ENCODE measurements around the gene HPF1.
"Not testable (repeated sequence)": the region's sequence is repeated elsewhere in the genome, so short reads cannot be mapped to it uniquely, and the experiment has no call there.

HPF1 gene

GRCh38 chr4:169745291-169745690 is 12.5 kb downstream of the HPF1 start:
- CTCF ChIA-PET: no interaction called here
- no peak overlapping the region for H3K27ac ChIP-seq
- no peak for DNase-seq (ENCODE audit: low spot score)
- TF ChIP-seq CTCF (conservative IDR thresholded peaks at IDR 0.05; ENCODE audit: low read depth): no peak
- POLR2A ChIA-PET (ENCODE audit: low non-redundant PET): no interaction called here

GRCh38 chr4:169744601-169745000 is 13.1 kb downstream of the HPF1 start:
- ChIA-PET POLR2A (ENCODE audit: low non-redundant PET) (no interaction called here), CTCF (interaction anchor here (0.7 kb wide), 1 partner anchor 13 kb away, joined by 3 read pairs; no protein-coding TSS in a partner anchor)
- TF ChIP-seq CTCF (conservative IDR thresholded peaks at IDR 0.05; ENCODE audit: low read depth): no peak
- H3K27ac ChIP-seq: no peak overlapping the region
- DNase-seq (ENCODE audit: low spot score): no peak

GRCh38 chr4:169741569-169741968 is 16.2 kb downstream of the HPF1 start:
- DNase-seq (ENCODE audit: low spot score): no peak
- H3K27ac ChIP-seq: no peak overlapping the region
- TF ChIP-seq CTCF (conservative IDR thresholded peaks at IDR 0.05; ENCODE audit: low read depth): no peak
- POLR2A ChIA-PET (ENCODE audit: low non-redundant PET): no interaction called here
- CTCF ChIA-PET: no interaction called here

GRCh38 chr4:169738604-169739003 is 19.1 kb downstream of the HPF1 start:
- CTCF ChIA-PET; H3K27ac ChIP-seq; POLR2A ChIA-PET (ENCODE audit: low non-redundant PET); DNase-seq (ENCODE audit: low spot score): not testable (repeated sequence)

- ChIA-PET POLR2A (ENCODE audit: low non-redundant PET) (no interaction called here), CTCF (no interaction called here)
- H3K27ac ChIP-seq: no peak overlapping the region
- TF ChIP-seq CTCF (conservative IDR thresholded peaks at IDR 0.05; ENCODE audit: low read depth): no peak
- no peak for DNase-seq (ENCODE audit: low spot score)
These were observed 27.2 kb downstream of the HPF1 start for GRCh38 chr4:169730564-169730963.

DNA sequence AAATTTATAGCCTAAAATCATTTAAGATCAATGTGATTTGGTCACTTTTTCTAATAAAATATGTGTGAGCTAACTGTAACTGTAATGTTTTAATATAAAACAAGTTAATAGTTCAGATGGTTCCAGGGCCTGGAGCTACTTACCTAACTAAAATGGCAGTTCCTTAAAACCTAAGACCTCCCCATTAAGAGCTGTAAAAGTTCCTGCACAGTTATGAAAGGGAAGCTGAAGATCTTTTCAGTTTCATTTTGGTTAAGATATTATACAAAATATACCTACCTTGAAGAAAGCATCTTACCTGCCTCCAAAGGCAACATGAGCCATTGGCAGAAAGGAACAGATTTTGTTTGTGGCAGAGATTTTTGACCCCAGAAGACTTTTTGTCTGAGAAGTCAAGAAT is 30.1 kb downstream of the HPF1 start:
- no peak overlapping the region for H3K27ac ChIP-seq
- CTCF ChIA-PET: interaction anchor here (0.5 to 1.3 kb wide), 3 partner anchors 8 to 67 kb away, joined by 3 read pairs; no protein-coding TSS in a partner anchor
- POLR2A ChIA-PET (ENCODE audit: low non-redundant PET): no interaction called here
- DNase-seq (ENCODE audit: low spot score): no peak
- TF ChIP-seq CTCF (conservative IDR thresholded peaks at IDR 0.05; ENCODE audit: low read depth): no peak

- POLR2A ChIA-PET (ENCODE audit: low non-redundant PET): no interaction called here
- no peak for TF ChIP-seq CTCF (conservative IDR thresholded peaks at IDR 0.05; ENCODE audit: low read depth)
- no peak overlapping the region for H3K27ac ChIP-seq
- CTCF ChIA-PET: no interaction called here
- no peak for DNase-seq (ENCODE audit: low spot score)
These were observed 33.5 kb downstream of the HPF1 start for GRCh38 chr4:169724260-169724659.
